Upper lobe of right lung (tissue), 1 donor: ENCODE measurements around the gene TANC1. TPM values are rescaled to one million over a fixed set of nuclear protein-coding genes. Genes with fewer than 3 reads are reported as not detected.
"Not testable (repeated sequence)": the region's sequence is repeated elsewhere in the genome, so short reads cannot be mapped to it uniquely, and the experiment has no call there.

Source experiments
- ATAC-seq: fragments of 200-7000 bp; cut with Tn5 transposase; one replicate; pipeline ENCODE4 v1.9.1; 2020; ENCODE audit warnings: mild to moderate bottlenecking, moderate library complexity
- DNase-seq: peaks from one replicate; pipeline ENCODE4 v3.0.0-alpha.2; 2020
- H3K27ac ChIP-seq: fragments of 200-600 bp; one replicate; pipeline ENCODE4 v1.8.0; 2022
- H3K27me3 ChIP-seq: fragments of 200-600 bp; one replicate; pipeline ENCODE4 v1.8.0; 2022; ENCODE audit warnings: mild to moderate bottlenecking
- H3K36me3 ChIP-seq: fragments of 200-600 bp; one replicate; pipeline ENCODE4 v1.8.0; 2022
- H3K4me1 ChIP-seq: fragments of 200-600 bp; one replicate; pipeline ENCODE4 v1.8.0; 2022
- H3K4me3 ChIP-seq: fragments of 200-600 bp; one replicate; pipeline ENCODE4 v1.8.0; 2022; ENCODE audit warnings: mild to moderate bottlenecking
- H3K9me3 ChIP-seq: fragments of 200-600 bp; one replicate; pipeline ENCODE4 v1.8.0; 2022
- intact Hi-C: fragments of 100-400 bp; cut with DNase I; formaldehyde crosslinking; loops from one replicate; pipeline ENCODE4 v1.11.0; 2022
- total RNA-seq: library from RNA; stranded (reverse); fragmentation: NEBNext Ultra II Directional; extraction: Animal tissue kit (Norgen Biotek cat#: 25700); gene quantifications from one replicate; pipeline ENCODE4 v1.2.1, GENCODE V29; 2021
- TF ChIP-seq, protein P1 (sequence below): fragments of 200-600 bp; IDR thresholded peaks from one replicate; pipeline ENCODE4 v1.8.0; 2022; ENCODE audit warnings: antibody characterized with exemption
- donor health status: DM: no; HTN: yes; CAD: no; lungs with severe emphysema.

The TANC1 gene
- total RNA-seq, 1 donor from 2014 or later = 60.4 TPM

DNA sequence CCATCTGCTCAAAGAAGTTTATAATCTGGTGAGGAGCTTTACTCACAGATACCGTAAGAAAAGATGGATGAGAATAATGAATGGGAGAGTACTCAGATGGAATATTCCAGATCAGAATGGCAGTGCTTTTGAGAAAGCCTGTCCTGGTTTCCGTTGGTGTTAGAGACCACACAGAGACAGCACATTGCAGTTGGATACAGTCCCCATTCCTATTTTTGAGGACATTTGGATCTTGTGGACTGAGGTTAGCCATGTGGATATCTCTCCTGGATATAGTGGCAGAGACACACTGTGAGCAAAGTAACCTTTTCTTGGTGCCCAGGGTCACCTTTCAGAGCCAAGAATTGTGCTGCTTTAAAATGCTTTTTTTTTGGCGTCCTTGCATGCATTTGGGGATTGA lies 63.7 kb downstream of the TANC1 start:
- no peaks in the 10 kb centered on the region for H3K36me3 ChIP-seq
- intact Hi-C loops = no loop called here
- no peak overlapping the region for H3K4me3 ChIP-seq
- no peaks in the 10 kb centered on the region for H3K27me3 ChIP-seq
- TF ChIP-seq, protein P1, sequence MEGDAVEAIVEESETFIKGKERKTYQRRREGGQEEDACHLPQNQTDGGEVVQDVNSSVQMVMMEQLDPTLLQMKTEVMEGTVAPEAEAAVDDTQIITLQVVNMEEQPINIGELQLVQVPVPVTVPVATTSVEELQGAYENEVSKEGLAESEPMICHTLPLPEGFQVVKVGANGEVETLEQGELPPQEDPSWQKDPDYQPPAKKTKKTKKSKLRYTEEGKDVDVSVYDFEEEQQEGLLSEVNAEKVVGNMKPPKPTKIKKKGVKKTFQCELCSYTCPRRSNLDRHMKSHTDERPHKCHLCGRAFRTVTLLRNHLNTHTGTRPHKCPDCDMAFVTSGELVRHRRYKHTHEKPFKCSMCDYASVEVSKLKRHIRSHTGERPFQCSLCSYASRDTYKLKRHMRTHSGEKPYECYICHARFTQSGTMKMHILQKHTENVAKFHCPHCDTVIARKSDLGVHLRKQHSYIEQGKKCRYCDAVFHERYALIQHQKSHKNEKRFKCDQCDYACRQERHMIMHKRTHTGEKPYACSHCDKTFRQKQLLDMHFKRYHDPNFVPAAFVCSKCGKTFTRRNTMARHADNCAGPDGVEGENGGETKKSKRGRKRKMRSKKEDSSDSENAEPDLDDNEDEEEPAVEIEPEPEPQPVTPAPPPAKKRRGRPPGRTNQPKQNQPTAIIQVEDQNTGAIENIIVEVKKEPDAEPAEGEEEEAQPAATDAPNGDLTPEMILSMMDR = no peak
- no peak for DNase-seq
- H3K4me1 ChIP-seq = peaks cover 49% of the 10 kb centered on the region
- H3K27ac ChIP-seq = no peak overlapping the region
- no peak for ATAC-seq
- H3K9me3 ChIP-seq = no peaks in the 10 kb centered on the region

DNA sequence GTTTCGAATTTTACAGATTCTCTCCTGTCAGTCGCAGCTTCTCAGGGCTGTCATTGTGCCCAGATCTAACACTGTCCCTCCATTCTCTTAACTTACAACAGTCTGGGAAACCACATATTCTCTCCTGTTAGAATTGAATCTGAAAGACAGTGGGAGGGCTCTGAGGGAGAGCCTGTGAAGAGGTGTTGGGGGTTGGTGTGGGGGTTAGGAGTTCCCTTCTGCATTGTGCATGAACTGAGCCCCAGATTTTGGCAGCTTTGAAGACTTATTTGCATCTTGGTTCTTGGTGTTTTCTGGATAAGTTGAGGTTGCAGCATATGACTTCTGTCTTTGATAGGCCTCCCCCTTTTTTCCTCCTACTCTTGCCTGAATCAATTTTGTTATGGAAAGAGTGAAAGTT lies 64.1 kb downstream of the TANC1 start:
- H3K4me1 ChIP-seq = peaks cover 49% of the 10 kb centered on the region
- ATAC-seq (no peak), DNase-seq (no peak)
- TF ChIP-seq, protein P1 = no peak
- no peaks in the 10 kb centered on the region for H3K9me3 ChIP-seq
- H3K27me3 ChIP-seq = no peaks in the 10 kb centered on the region
- H3K4me3 ChIP-seq = no peak overlapping the region
- intact Hi-C loops = no loop called here
- no peaks in the 10 kb centered on the region for H3K36me3 ChIP-seq
- peak overlapping the region; percentile 17 for H3K27ac ChIP-seq

DNA sequence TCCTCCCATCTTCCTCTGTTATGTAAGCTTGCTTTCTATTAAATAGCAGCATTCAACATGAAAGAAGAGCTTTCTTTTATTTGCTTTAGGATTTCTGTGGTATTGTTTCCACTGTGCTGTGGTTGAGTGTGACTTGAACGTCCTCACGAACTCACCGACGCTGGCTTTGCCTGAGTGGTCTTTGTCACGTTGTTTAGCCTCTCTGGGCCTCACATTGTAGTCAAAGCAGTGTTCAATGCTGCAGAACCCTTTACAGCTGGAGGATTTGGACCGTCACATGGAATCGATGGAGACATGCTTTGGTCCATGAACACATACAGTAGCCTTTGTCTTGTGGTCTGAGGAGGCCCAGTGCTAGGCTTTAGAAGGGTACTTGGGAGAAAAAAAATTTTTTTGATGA lies 66.3 kb downstream of the TANC1 start:
- intact Hi-C loops = no loop called here
- no peaks in the 10 kb centered on the region for H3K27me3 ChIP-seq
- no peak overlapping the region for H3K4me3 ChIP-seq
- no peaks in the 10 kb centered on the region for H3K9me3 ChIP-seq
- TF ChIP-seq, protein P1 = no peak
- H3K4me1 ChIP-seq = peaks cover 44% of the 10 kb centered on the region
- no peaks in the 10 kb centered on the region for H3K36me3 ChIP-seq
- H3K27ac ChIP-seq = no peak overlapping the region
- DNase-seq (no peak), ATAC-seq (no peak)

DNA sequence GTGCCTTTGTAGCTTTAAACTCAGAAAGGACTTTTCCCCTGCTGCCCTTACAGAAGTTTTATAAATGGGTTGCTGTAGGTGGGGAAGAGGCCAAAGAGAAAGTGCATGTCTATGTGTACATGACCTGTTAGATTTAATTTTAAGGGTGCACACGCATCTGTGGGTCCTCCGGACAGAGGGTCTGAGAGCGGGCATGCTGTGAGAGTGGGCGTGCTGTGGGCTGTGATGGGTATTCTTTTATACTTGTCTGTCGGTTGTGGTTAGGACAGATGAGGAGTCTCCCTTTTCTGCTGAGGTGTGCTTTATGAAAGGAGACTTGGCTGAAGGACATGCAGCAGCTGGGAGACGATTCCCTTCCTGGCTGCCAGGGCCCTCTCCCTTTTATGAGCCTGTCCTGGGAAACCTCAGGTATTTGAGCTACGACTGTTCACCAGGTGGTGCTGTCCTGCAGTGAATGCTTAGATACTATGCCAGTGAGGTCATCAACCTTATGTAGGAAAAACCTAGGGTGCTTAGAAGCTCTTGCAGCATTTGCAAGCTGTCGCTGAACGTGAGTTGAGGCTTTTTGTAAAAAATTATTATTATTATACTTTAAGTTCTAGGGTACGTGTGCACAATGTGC lies 67.5 kb downstream of the TANC1 start:
- DNase-seq = no peak
- H3K36me3 ChIP-seq = no peaks in the 10 kb centered on the region
- no peaks in the 10 kb centered on the region for H3K9me3 ChIP-seq
- ATAC-seq = peak; percentile 94
- H3K27ac ChIP-seq = peak overlapping the region; percentile 36
- TF ChIP-seq, protein P1 = peak; percentile 35
- intact Hi-C loops = no loop called here
- no peaks in the 10 kb centered on the region for H3K27me3 ChIP-seq
- peaks cover 32% of the 10 kb centered on the region for H3K4me1 ChIP-seq
- no peak overlapping the region for H3K4me3 ChIP-seq

DNA sequence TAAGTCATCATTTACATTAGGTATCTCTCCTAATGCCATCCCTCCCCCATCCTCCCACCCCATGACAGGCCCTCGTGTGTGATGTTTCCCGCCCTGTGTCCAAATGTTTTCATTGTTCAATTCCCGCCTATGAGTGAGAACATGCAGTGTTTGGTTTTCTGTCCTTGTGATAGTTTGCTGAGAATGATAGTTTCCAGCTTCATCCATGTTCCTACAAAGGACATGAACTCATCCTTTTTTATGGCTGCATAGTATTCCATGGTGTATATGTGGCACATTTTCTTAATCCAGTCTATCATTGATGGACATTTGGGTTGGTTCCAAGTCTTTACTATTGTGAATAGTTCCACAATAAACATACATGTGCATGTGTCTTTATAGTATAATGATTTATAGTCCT lies 68.0 kb downstream of the TANC1 start:
- peaks cover 27% of the 10 kb centered on the region for H3K4me1 ChIP-seq
- H3K27me3 ChIP-seq, H3K36me3 ChIP-seq, ATAC-seq, DNase-seq, H3K9me3 ChIP-seq, H3K4me3 ChIP-seq, H3K27ac ChIP-seq, intact Hi-C loops: not testable (repeated sequence)

DNA sequence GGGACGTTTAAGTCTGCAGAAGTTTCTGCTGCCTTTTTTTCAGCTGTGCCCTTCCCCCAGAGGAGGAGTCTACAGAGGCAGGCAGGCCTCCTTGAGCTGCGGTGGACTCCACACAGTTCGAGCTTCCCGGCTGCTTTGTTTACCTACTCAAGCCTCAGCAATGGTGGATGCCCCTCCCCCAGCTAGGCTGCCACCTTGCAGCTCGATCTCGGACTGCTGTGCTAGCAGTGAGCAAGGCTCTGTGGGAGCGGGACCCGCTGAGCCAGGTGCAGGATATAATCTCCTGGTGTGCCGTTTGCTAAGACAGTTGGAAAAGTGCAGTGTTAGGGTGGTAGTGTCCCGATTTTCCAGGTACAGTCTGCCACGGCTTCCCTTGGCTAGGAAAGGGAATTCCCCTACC lies 72.9 kb downstream of the TANC1 start:
- intact Hi-C loops, H3K27ac ChIP-seq, H3K27me3 ChIP-seq, ATAC-seq, H3K4me3 ChIP-seq, DNase-seq, H3K9me3 ChIP-seq, H3K36me3 ChIP-seq: not testable (repeated sequence)
- H3K4me1 ChIP-seq = peaks cover 37% of the 10 kb centered on the region
